Cerebellar cortex (tissue), 1 donor: ENCODE data around the gene TYRO3.

Experiments
- DNase-seq: peaks from one replicate; pipeline ENCODE4 v3.0.0-alpha.2; 2015; ENCODE audit warnings: low spot score

Gene TYRO3

GRCh38 chr15:41603941-41604911 is 45.2 kb downstream of the TYRO3 start:
- DNase-seq, result peak; percentile 90

GRCh38 chr15:41605566-41605965 is 46.6 kb downstream of the TYRO3 start:
- DNase-seq, result no peak

GRCh38 chr15:41606997-41607396 is 48.0 kb downstream of the TYRO3 start:
- peak; percentile 92 for DNase-seq

GRCh38 chr15:41609123-41609522 is 50.1 kb downstream of the TYRO3 start:
- DNase-seq, result no peak

- DNase-seq, result no peak
These were observed 51.0 kb downstream of the TYRO3 start for GRCh38 chr15:41610048-41610447.

- peak; percentile 67 for DNase-seq
These were observed 61.7 kb downstream of the TYRO3 start for GRCh38 chr15:41620536-41621199.

- DNase-seq, result peak; percentile 81
These were observed 62.5 kb downstream of the TYRO3 start for GRCh38 chr15:41621200-41622193.

GRCh38 chr15:41622901-41623300 is 63.9 kb downstream of the TYRO3 start:
- no peak for DNase-seq

GRCh38 chr15:41627203-41627602 is 68.2 kb downstream of the TYRO3 start:
- DNase-seq, result no peak

GRCh38 chr15:41629463-41629862 is 70.5 kb downstream of the TYRO3 start:
- no peak for DNase-seq

GRCh38 chr15:41629883-41630282 is 70.9 kb downstream of the TYRO3 start:
- no peak for DNase-seq

- DNase-seq, result no peak
These were observed 71.7 kb downstream of the TYRO3 start for GRCh38 chr15:41630616-41631217.

GRCh38 chr15:41631880-41632470 is 73.0 kb downstream of the TYRO3 start:
- DNase-seq, result no peak
